ENCODE measurements around the gene ATXN1.

ATXN1 gene

DNA sequence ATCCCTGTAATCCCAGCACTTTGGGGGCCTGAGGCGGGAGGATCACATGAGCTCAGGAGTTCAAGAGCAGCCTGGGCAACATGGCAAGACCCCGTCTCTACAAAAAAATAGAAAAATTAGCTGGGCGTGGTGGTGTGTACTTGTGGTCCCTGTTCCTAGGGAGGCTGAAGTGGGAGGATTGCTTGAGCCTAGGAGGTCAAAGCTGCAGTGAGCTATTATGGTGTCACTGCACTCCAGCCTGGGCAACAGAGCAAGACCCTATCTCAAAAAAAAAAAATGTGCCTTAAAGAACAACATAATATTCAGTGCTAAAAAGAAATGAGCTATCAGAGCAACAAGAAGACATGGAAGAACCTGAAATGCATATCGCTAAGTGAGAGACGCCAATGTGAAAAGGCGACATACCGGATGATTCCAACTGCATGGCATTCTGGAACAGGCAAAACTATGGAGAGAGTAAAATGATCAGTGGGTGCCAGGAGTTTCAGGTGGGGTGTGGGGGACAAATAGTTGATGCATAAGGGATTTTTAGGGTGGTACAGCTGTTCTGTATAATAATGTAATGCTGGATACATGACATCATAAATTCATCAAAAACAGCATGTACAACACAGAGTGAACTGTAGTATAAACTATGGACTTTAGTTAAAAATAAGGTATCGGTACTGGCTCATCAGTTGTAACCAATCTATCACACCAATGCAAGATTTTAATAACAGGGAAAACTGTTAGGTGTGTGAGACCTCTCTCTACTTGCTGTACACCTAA, 442.1 kb downstream of the ATXN1 start:
- Histone ChIP-seq H2AFZ (ENCODE audit: low read depth, low read length) (no peak overlapping the region), H3K4me3 (ENCODE audit: low read length) (no peak overlapping the region), H4K20me1 (ENCODE audit: insufficient read depth, low read length) (no peaks in the 10 kb centered on the region), H3K79me2 (ENCODE audit: low read length) (no peaks in the 10 kb centered on the region), H3K36me3 (replicated peaks; ENCODE audit: low read depth, low read length) (no peaks in the 10 kb centered on the region), H3K4me2 (ENCODE audit: low read length) (peak overlapping the region; percentile 84), H3K9me3 (ENCODE audit: insufficient read depth, low read length) (no peaks in the 10 kb centered on the region), H3K4me1 (ENCODE audit: low read length) (peaks cover 16% of the 10 kb centered on the region), H3K27me3 (ENCODE audit: low read depth, low read length) (peaks cover 36% of the 10 kb centered on the region), H3K27ac (ENCODE audit: low read length) (no peak overlapping the region), H3K9ac (ENCODE audit: low read length) (no peak overlapping the region)
- no peak for TF ChIP-seq EZH2phosphoT487 (IDR thresholded peaks at IDR 0.05; ENCODE audit: low read depth)
- TF ChIP-seq CTCF (IDR thresholded peaks at IDR 0.05; ENCODE audit: low read depth, low read length), result no peak

DNA sequence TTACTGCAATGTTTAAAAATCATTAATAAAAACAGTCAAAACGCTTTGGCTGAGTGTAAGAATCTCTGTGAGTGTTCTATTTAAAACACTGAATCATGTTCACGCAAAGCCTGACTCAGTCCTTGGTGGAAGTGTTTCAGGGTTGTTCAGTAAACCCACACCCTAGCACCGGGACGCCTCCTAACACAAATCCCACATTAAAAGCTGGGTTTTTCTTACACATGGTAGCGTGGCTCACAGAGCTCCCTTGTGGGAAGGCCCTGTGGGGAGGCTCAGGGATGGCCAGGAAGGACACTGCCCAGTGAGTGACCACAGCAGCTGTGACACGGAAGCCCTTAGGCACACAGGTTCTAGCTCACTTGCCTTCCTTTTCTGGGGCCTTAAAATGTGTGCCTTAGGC, 442.7 kb downstream of the ATXN1 start:
- Histone ChIP-seq H3K27me3 (ENCODE audit: low read depth, low read length) (peaks cover 39% of the 10 kb centered on the region), H3K4me3 (ENCODE audit: low read length) (no peak overlapping the region), H4K20me1 (ENCODE audit: insufficient read depth, low read length) (no peaks in the 10 kb centered on the region), H3K4me2 (ENCODE audit: low read length) (no peak overlapping the region), H3K9me3 (ENCODE audit: insufficient read depth, low read length) (no peaks in the 10 kb centered on the region), H3K27ac (ENCODE audit: low read length) (no peak overlapping the region), H2AFZ (ENCODE audit: low read depth, low read length) (no peak overlapping the region), H3K9ac (ENCODE audit: low read length) (no peak overlapping the region), H3K79me2 (ENCODE audit: low read length) (no peaks in the 10 kb centered on the region), H3K4me1 (ENCODE audit: low read length) (peaks cover 16% of the 10 kb centered on the region), H3K36me3 (replicated peaks; ENCODE audit: low read depth, low read length) (no peaks in the 10 kb centered on the region)
- TF ChIP-seq EZH2phosphoT487 (IDR thresholded peaks at IDR 0.05; ENCODE audit: low read depth), result no peak
- TF ChIP-seq CTCF (IDR thresholded peaks at IDR 0.05; ENCODE audit: low read depth, low read length), result no peak

GRCh38 chr6:16316741-16317251, 444.5 kb downstream of the ATXN1 start:
- Histone ChIP-seq H3K4me3 (ENCODE audit: low read length) (no peak overlapping the region), H4K20me1 (ENCODE audit: insufficient read depth, low read length) (no peaks in the 10 kb centered on the region), H2AFZ (ENCODE audit: low read depth, low read length) (no peak overlapping the region), H3K36me3 (replicated peaks; ENCODE audit: low read depth, low read length) (no peaks in the 10 kb centered on the region), H3K4me1 (ENCODE audit: low read length) (peaks cover 13% of the 10 kb centered on the region), H3K4me2 (ENCODE audit: low read length) (no peak overlapping the region), H3K27me3 (ENCODE audit: low read depth, low read length) (peaks cover 36% of the 10 kb centered on the region), H3K9ac (ENCODE audit: low read length) (no peak overlapping the region), H3K27ac (ENCODE audit: low read length) (no peak overlapping the region), H3K79me2 (ENCODE audit: low read length) (no peaks in the 10 kb centered on the region), H3K9me3 (ENCODE audit: insufficient read depth, low read length) (no peaks in the 10 kb centered on the region)
- TF ChIP-seq EZH2phosphoT487 (IDR thresholded peaks at IDR 0.05; ENCODE audit: low read depth) (no peak), CTCF (IDR thresholded peaks at IDR 0.05; ENCODE audit: low read depth, low read length) (peak; percentile 43)

DNA sequence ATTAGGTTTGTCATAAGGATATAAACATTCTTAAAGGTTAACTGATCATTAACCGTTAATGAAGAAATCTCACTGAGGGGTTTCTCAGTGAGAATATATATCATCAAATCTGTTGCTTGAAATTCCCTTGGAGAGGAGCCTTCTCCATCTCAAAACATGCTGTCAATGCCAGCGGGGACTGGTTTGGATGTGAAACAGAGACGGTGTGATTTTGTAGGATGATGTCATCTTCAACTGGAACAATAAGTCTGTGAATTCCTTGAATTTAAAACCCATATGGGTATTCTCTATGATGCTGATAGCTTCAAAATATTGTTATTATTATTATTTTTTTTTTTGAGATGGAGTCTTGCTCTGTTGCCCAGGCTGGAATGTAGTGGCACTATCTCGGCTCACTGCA, 447.0 kb downstream of the ATXN1 start:
- no peaks in the 10 kb centered on the region for H3K79me2 ChIP-seq (ENCODE audit: low read length)
- H2AFZ ChIP-seq (ENCODE audit: low read depth, low read length), result no peak overlapping the region
- H3K36me3 ChIP-seq (replicated peaks; ENCODE audit: low read depth, low read length), result no peaks in the 10 kb centered on the region
- no peak overlapping the region for H3K27ac ChIP-seq (ENCODE audit: low read length)
- no peaks in the 10 kb centered on the region for H4K20me1 ChIP-seq (ENCODE audit: insufficient read depth, low read length)
- no peak for TF ChIP-seq CTCF (IDR thresholded peaks at IDR 0.05; ENCODE audit: low read depth, low read length)
- TF ChIP-seq EZH2phosphoT487 (IDR thresholded peaks at IDR 0.05; ENCODE audit: low read depth), result no peak
- no peaks in the 10 kb centered on the region for H3K9me3 ChIP-seq (ENCODE audit: insufficient read depth, low read length)
- peaks cover under 1% of the 10 kb centered on the region; the same call in 1 of the 2 replicates for H3K4me1 ChIP-seq (ENCODE audit: low read length)
- no peak overlapping the region for H3K9ac ChIP-seq (ENCODE audit: low read length)
- H3K27me3 ChIP-seq (ENCODE audit: low read depth, low read length), result peaks cover 23% of the 10 kb centered on the region
- H3K4me2 ChIP-seq (ENCODE audit: low read length), result no peak overlapping the region
- no peak overlapping the region for H3K4me3 ChIP-seq (ENCODE audit: low read length)
